Endometrial microvascular endothelial cells (primary cell): ENCODE data around the gene FAM83B. TPM values are rescaled to one million over a fixed set of nuclear protein-coding genes. Genes with fewer than 3 reads are reported as not detected.
"Not testable (repeated sequence)": the region's sequence is repeated elsewhere in the genome, so short reads cannot be mapped to it uniquely, and the experiment has no call there.

Experiments
- in situ Hi-C: cut with HindIII; loops from 2 replicates; pipeline ENCODE4 v1.10.0; 2017; ENCODE audit warnings: low sequenced_read_pairs, low pct_unique_long_range_greater_than_20kb; ENCODE audit errors: inconsistent ontology term
- total RNA-seq: library from RNA; depleted of rRNA; stranded (reverse); fragments of >200 nt; gene quantifications from one replicate; pipeline ENCODE4 v1.2.3, GENCODE V29; 2015; ENCODE audit errors: inconsistent ontology term

FAM83B gene
- total RNA-seq, 1 donor from 2014 or later, result not detected

- in situ Hi-C loops, result no loop called here
Observed at GRCh38 chr6:54850114-54850513, 3.5 kb downstream of the FAM83B start.

DNA sequence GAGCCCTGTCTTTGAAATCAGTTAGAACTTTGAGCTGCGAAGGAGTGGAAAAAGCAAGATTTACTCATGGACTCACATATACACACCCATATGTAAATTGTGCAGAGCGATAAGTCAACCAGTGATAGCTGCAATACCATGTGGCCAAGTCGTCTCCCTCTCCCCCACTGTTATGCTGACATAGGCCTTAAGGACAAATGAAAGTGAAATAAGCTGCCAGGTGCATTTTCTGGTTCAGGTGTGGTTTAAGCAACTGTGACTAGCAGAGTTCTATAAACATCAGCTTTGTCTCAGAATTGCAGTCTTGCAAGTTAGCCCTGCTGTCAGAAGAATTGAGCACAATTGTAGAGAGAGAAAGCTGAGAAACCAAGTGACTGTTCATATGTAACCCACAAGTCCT is 9.6 kb downstream of the FAM83B start:
- in situ Hi-C loops, result no loop called here

DNA sequence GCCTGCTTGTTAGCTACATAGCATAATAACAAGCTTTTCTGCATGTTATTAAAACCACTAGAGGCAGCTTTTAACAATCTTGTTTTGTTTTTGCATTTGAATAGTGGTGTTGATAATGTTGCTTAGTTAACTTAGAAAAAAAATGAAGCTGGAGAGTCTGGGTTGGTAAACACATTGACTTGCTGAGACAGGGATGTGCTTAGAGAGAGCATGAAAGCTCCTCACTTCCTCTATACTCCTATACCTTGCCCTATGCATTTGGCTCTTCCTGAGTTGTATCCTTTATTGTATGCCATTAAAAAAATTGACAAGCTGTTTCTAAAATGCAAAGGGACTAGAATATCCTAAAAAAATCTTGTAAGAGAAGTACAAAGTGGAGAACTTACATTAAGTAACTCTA is 13.6 kb downstream of the FAM83B start:
- in situ Hi-C loops, result no loop called here

DNA sequence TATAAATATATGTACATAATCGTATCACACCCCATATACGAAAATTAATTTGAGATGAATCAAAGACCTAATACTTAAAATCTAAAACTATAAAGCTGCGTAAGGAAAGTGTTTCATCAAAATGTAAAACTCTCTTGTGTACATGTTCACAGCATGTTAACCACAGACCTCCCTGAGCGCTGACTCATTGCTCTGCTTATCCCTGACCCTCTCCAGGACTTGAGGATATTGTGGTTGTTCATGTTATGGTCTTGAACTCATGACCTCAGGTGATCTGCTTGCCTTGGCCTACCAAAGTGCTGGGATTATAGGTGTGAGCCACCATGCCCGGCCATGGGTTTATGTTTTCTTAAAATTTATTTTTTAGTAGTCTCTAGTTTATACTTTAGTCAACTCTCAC is 14.2 kb downstream of the FAM83B start:
- in situ Hi-C loops, result no loop called here

- in situ Hi-C loops, result no loop called here
Observed at GRCh38 chr6:54861905-54862616, 15.5 kb downstream of the FAM83B start.

DNA sequence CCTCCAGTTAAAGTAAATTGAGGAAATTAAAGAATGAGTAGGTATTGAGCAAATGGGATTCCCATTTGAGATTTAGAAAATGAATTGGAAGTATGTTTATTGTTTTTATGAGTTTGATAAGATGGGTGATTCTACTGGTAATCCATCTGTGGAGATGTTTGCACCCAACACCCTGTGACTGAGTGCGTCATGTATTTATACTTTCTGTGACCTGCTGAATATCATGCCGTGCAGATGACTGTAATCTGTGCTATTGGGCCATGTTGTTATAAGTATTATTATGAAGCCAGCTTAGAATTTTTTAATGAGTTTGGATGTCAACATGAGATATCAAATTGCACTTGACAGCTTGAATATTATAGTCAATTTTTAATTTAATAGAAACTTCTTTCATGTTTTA is 17.7 kb downstream of the FAM83B start:
- in situ Hi-C loops, result no loop called here

GRCh38 chr6:54865091-54865631 is 18.6 kb downstream of the FAM83B start:
- in situ Hi-C loops, result no loop called here

DNA sequence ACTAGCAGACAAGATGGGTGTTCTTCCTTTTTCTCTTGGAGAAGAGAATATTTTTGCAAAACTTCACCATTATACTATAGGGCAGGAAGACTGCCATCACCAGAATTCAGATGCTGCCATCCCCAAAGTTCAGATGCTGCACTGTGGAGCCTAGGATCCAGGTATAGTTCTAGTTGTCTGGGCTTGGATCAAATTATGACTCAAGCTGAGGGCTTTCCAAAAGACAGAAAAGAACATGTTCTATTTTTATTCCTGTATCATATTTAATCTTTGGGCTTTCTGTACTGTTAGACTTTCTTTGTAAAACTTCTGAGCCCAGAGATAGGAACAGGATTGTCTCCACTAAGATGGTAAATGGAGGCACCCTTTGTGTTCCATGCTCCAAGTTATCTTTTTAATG is 22.0 kb downstream of the FAM83B start:
- in situ Hi-C loops, result no loop called here

- in situ Hi-C loops, result no loop called here
Observed at GRCh38 chr6:54873599-54873998, 27.0 kb downstream of the FAM83B start.

GRCh38 chr6:54874349-54875048 is 27.9 kb downstream of the FAM83B start:
- in situ Hi-C loops, result no loop called here

GRCh38 chr6:54875539-54875938 is 29.0 kb downstream of the FAM83B start:
- in situ Hi-C loops, result no loop called here

- in situ Hi-C loops, result no loop called here
Observed at GRCh38 chr6:54876365-54876764, 29.8 kb downstream of the FAM83B start.

- in situ Hi-C loops, result no loop called here
Observed at GRCh38 chr6:54876871-54877270, 30.3 kb downstream of the FAM83B start.

- in situ Hi-C loops, result no loop called here
Observed at GRCh38 chr6:54877713-54878317, 31.2 kb downstream of the FAM83B start.

DNA sequence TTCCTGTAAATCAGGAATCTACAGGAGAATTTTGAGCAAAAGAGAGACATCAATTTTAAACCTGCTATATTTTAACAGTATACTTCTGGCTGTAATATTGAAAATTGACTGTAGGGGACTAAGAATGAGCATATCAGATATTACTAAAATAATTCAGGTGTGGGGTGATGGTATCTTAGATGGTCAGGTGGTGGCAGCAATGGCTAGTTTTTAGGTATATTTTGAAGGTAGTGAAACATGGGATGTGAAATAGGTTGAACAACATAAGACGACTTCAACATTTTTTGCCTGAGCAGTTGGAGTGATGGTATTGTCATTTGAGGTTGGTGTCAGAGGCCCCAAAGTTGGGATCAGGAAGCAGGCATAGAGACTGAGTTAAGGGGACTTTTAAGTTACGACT is 32.1 kb downstream of the FAM83B start:
- in situ Hi-C loops, result no loop called here

DNA sequence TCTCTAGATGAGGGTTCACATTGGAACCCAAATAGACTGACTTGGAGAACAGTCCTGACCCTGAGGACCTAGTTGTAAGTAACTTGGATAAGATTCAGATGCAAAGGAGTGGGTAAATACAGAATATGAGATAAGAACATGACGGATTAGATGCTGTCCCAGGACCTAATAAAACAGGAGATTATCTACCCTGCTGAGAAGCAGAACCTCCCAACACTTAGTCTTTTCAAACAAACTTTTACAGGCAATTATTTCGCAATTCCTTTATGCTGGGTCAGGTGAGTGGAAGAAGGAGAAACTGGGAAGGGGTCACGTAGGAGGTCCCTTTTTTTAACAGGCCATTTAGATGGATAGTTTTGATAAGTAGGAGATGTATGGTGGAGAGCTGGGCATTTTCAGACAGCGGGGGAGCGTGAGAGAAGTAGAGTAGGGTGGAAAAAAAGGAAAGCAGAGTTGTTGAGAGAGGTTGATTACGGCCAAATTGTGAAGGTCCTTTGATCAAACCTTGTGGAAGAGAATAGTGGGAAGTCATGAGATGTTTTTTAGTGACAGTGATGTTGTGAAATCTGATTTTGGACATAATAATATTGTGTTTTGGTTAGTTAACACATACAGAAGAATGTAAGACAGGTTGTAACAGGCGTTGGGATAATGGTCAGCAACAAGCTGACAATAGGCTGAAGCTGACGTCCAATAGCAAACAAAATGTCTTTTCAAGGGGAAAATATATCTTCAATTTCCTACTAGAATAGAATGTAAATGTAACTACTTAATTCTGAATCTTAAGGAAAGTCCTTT is 32.8 kb downstream of the FAM83B start:
- in situ Hi-C loops, result no loop called here

- in situ Hi-C loops, result no loop called here
Observed at GRCh38 chr6:54881067-54881730, 34.6 kb downstream of the FAM83B start.

- in situ Hi-C loops, result not testable (repeated sequence)
Observed at GRCh38 chr6:54881891-54882290, 35.3 kb downstream of the FAM83B start.
